NOMO-1 treated with dmso at 0.1 percent for 144 hours (cell line): ENCODE measurements around the gene GFOD1.

Source experiments
- DNase-seq: peaks from one replicate; lab custom pipeline; 2025; ENCODE audit not compliant: unreplicated experiment; lab: John Stamatoyannopoulos, UW

The GFOD1 gene

DNA sequence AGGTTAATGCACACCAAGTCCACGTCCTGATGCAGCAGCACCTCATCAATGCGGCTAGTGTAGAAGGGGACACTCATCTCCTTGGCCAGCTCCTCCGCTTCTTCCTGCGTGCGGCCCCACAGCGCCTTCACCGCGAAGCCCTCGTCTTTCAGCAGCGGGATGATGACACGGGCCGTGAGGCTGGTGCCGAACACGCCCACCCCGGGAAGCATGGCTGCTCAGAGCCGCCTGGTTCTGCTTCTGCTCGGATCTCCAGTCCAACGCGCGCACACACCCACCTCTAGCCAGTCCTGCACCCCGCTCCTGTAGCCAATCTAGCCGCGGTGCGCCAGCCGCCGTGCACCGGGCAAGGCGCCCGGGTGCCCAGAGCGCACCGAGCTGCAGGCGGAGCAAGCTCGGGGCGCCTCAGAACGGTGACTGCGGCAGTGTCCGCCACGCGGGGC lies 700 bp downstream of the GFOD1 start:
- peak; percentile 39 for DNase-seq

DNA sequence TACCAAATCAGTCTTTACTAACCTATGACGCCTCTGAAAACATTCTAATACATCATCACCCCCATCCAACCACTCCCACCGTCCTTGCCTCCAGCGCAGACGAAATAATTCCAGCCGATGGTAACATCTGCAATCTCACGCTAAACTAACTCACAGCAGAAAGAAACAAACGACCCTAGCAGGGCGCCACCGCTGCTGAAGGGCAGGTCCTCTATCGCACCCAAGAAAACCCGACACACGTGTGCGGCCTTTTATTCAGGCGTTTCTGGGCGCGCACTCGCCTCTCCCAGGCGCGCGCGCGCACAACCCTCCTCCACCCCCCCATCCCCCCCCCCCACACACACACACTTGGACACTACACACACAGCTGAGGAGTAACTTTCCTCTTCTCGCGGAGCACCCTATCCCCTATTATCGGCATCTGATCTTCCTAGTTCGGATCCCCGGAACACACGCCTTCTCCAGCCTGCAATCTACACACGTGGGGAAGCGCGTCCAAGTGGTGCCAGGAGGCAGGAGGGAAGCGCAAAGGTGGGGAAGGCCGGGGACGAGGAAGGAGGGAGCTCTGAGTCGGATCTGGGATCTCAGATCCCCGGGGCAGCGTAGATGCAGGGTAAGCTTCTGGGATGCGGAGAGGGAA lies 1.4 kb downstream of the GFOD1 start:
- no peak for DNase-seq

DNA sequence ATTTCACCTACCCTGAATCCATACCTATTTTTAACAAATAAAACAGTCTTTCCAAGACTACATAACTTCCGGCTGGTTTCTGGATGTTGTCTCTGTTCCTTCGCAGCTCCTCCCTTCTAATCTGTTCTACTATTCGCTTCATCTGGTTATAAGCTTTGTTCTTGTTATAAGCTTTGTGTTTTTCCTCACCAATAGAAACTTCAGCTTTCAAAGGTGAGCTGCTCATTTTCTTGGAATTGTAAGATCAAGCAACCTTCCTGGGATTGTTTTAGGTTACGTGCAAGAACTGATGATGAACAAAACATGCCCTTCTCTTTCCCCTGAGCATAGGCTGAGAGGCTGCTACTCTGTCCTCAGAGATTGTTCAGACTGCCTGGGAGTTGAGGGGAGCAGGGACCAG lies 2.1 kb downstream of the GFOD1 start:
- no peak for DNase-seq

DNA sequence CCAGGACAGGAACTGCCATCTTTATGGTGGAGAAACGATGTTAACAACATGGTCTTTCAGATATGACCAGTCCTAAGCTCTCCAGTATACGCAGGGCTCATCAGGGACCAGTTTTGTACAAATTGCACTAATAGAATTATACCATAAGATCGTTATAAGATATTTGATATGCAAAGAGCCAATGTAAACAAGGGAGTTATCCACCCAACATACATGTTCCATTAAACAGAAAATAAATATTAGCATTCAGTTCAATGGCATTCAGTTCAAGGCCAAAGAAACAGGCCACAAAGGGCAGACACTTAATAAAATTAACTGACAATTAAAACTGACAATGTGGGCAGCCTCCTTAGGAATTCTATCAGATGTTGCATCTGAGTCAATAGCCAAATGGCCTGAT lies 2.6 kb downstream of the GFOD1 start:
- no peak for DNase-seq

DNA sequence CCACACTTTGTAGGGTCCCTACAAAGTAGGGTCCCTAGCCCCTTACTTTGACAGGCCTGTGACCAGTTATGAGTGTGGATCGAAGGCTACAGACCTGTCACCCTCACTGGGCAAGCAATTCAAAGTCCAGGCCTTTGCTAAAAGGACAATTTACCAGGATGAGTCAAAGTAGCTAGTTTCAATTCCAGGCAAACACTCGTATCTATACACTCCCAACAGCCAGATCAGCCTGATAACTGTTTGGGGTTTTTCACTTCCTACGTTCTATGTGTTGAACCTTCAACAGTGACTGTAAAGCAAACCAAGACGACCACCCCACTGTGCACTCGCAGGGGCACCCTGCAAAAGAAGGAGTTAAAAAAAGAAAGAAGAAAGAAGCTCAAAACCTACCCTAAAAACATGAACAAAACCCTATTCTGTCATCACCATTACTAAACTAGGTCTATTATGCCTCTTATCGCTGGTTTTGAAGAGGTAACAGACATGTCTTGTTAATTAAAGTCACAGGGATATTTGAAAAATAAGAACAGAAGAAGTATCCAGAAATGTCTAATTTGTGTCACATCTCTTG lies 3.2 kb downstream of the GFOD1 start:
- no peak for DNase-seq

DNA sequence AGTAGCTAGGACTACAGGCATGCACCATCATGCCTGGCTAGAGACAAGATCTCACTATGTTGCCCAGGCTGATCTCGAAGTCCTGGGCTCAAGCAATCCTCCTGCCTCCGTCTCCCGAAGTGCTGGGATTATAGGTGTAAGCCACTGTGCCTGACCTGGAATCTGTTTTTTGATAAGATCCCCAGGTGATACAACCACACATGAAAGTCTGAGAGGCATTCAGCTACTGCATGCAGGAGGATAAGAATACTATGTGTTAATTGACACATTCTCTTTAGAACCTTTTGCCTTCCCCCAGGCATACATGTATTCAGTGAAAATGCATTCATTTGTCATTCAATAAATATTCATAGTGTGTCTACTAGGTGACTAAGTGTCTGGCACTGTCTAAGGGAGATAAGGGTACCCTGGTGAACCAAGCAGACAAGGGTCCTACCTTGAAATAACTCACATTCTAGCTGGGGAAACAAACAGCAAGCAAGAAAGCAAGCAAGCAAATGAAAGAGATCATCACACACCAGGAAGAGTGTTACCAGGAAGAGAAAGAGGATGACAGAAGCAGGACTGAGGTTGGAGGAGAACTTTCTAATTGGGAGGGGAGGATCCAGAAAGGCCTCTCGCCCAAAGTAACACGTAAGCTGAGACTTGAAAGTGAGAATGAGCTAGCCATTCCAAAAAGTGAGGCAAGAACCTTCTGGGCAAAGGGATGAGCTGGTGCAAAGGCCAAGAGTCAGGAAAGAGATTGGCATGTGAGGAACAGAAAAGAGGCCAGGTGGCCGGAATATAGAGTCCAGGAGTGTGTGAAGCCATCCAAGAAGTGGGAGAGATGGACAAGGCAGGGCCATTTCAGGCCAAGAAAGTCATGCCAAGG lies 6.5 kb downstream of the GFOD1 start:
- DNase-seq, result no peak

DNA sequence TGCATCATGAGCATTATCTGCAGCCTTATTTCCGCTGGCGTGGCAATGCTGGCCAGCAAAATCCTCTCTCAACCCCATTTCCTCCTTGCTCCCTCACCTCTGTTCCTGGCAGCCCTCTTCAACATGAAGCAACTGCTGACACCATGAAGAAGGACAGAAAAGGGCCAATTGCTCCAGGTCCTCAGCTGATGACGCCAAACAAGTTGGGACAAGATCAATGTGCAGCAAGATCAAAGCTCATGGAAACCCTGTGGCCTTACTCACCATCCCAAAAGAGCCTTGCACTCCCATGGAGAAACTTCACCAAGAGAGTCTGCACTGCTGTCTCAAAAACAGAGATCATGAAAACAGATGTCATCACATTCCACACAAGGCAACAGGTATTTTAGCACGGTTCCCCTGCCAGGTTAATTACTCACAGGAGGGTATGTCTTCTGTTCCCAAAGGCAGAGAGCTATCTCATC lies 7.4 kb downstream of the GFOD1 start:
- no peak for DNase-seq

DNA sequence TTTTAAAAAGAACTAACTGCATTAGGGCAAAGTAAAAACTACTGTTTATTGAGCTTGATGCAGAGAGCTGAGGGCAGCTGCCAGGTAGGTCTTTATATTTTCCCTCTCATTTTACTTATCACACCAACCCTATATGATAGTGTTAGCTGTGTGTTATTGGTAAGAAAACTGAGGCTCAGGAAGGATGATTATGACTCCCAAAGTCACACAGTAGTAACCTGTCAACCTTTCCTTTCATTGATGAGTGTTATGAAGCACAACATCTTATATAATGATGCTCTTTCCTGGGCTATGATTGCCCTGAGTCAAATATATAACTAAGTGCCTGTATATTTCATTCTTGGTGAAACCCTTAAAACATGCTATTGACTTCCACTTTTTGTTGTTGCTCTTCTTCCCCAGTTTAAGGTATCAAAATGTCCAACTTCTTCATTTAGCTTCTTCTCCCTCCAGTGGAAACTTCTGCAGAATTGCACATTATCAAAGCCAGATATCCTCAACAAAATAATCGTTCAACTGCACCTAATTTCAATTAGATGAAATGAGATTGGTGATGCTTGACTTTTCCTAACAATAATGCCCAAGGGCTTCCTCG lies 8.1 kb downstream of the GFOD1 start:
- no peak for DNase-seq

DNA sequence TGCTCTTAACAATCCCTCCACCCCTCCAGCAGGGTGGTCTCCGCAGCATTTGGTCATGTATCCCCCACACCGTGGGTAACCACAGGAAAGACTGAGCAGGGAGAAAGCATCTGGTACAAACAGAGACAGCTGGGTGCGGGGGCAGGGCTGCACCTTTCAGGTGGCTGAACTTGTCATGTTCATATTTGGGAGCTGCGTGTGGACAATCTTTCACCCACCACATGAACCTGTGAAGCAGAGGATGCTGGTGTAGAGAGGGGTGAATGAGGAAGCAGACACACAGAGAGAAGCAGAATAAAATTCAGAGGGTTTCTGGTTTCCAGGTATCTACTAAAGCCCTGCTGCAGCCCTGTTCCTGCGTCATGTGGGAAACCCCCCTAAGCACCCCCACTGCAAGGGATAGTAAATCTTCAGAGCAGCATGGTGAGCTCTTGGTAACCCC lies 8.9 kb downstream of the GFOD1 start:
- no peak for DNase-seq

DNA sequence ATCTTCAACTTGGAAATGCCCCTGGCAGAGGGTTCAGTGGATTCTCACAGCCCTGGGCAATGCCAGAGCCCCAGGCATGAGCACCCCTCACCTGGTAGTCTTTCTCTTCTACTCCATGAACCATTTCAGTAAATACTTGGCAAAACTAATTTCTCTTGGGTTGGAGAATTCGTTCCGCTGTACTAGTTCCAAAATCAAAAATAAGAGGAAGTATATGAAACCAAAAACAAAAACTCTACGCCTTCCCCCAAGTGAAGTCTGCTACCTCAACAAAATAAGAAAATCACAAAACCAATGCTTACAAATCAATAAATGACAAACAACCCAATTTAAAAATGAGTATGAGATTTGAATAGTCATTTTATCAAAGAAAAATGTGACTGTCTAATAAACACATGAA lies 12.6 kb downstream of the GFOD1 start:
- DNase-seq, result no peak

DNA sequence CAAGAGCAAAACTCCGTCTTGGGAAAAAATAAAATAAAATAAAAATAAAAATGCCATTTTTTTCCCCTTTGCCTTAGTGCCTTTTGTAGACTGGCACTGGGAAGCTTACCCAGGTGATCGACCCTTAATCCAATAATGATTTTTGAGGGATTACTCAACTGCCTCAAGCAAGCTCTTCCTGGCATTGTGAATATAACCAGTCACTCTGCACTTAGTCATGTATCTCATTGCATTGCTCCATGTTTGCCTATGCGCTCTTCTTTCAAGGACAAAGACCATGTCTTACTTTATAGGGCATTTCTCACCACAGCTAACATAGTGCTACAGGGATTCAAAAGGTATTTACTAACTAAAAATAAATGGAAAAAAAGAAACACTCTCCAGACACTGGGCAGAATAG lies 13.0 kb downstream of the GFOD1 start:
- no peak for DNase-seq

DNA sequence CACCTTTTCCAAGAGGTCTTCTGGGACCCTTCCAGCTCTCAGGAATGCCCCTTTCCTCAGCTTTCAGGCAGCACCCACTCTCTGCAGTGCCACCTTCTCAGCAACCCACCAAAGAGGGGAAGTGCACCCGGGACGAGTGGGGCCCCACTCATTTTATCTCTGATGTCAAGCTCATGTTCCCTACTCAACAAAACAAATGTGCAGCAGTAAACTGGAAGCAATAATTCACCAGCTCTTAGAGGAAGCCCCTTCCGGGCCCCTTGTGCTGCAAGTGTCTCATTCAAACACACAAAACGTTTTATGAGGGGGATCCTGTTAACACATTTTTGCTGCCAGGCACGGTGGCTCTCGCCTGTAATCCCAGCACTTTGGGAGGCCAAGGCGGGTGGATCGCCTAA lies 13.6 kb downstream of the GFOD1 start:
- DNase-seq, result no peak

DNA sequence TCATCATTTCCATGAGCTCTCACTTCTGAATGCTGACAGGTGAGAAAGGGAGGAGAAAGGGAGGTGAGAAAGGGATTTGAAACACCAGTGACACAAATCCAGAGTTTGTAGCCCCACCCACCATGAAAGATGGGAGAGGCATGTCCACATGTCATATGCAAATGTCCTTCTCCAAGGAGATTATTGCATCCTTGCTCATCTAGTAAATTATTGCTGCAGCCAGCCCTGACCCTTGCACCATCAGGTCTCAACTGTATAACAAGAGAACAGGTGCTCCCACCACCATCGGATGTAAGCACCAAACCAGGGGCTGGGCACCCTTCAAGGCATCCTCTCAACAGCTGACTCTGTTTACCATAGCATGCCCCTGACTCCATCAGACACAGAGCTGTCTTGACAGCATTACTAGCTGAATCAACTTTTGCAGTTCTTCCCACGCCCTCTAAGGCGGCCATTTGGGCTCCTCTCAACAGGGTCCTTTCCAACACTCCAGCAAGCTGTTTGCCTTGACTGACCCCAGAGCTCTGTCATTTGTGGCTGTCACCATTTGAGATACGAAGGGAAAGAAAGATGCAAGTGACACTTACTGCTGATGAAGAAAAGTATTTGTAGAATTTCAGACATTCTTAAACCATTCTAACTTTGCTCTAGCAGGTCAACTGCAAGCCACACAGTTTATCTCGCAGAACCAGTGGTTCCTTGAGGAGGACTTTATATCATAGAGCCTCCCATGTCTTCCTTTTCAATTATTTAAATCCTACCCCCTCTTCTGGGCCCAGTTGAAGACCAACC lies 14.2 kb downstream of the GFOD1 start:
- DNase-seq, result no peak

DNA sequence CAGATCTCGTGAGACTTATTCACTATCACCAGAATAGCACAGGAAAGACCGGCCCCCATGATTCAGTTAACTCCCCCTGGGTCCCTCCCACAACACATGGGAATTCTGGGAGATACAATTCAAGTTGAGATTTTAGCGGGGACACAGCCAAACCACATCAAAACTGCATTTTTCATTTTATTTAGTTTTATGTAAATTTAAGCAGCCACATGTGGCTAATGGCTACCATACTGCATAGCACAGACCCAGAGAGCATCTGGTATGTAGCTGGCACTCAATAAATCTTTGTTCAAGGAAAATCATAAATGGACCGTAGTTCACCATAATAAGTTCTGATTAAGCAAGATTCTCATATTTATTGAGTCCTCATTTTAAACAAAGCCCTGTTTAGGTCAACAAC lies 15.3 kb downstream of the GFOD1 start:
- no peak for DNase-seq

DNA sequence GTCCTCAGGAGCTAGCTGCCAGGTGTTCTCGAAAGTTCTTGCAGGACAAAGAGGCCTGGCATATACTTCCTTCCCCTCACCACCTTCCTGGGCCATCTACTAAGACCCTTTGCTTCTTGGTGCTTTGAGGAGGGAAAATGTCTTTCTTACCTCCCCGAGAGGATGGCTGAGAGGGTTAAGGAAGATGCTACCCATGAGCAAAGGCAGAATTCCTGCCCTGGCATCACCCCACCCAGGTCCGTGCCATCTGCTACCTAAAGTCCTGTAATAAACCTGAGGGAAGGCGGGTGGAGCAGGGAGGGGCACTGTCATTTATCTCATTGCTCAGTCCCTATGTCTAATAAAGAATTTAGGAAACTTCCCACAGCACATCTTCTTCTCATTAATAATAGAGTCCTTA lies 16.2 kb downstream of the GFOD1 start:
- DNase-seq, result no peak

DNA sequence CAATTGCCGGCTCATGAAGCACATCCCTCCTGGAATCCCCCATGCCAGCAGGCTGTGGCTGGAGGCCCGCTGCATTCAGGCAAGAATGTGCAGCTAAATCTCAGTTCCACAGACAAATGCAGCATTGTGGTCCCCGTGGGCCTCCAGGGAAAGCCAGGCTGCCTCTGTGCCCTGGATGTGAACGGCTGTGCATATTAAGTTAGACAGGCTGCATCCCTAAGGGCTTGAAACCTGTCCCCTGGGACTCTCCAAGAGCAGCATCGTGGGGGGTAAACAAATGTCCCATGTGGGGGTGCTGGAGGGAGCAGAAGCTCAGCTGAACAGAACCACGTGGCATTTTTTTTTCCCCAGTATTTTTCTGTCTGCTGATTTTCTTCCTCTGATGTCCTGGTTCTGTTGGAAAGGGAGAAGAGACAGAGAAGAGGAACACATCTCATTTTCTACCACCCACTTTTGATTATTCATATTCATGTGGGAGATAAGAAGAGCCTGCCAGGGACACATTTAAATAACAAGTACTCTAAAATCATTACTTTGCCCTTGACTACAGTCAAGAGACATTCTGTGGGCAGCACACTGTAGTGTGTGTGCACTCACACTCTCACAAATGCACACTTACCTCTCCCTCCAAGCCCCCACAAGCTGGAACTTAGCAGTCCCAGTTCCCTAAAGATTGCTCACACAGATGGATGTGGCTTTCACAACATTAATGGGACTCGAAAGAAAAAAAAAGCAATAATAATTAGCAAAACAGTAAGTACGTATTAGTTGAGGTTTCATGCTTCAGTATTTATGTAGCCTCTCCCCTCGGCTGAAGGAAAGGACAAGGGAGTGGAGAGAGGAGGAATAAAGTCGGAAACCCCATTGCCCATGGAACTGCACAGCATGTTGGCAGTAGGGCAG lies 16.9 kb downstream of the GFOD1 start:
- DNase-seq, result no peak

DNA sequence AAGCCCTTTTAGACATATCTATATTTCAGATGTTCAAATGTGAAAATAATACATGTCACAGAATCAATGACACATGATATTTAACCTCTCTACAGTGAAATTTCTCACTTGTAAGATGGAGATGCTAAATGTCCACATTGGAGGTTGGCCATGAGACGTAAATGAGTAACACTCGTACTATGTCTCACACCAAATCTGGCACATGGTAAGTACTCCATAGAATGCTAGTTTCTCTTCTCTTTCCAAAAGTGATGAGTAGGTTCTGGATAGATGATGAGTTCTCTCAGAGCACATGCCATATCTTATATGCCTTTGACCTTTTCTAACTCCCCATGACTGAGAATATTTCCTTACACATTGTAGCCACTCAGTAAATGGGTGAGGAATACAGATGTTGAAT lies 17.7 kb downstream of the GFOD1 start:
- no peak for DNase-seq

DNA sequence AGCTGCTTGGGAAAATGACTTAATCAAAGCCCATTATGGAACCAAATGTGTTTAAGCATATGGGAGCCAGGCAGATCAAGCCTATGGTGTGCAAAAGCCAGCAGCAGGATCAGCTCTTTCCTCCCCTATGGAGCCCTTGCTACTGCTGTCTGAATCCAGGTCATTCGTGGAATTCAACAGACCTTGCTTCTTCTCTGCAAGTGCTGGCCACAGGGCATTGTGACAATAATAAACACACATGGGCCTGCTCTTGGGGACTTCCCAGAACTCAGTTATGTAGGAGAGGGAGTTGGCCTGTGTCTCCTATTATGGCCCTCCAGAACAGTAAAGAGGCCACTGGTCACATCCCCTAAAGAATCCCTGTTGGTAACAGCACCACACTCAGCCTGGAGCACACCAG lies 18.6 kb downstream of the GFOD1 start:
- DNase-seq, result no peak

DNA sequence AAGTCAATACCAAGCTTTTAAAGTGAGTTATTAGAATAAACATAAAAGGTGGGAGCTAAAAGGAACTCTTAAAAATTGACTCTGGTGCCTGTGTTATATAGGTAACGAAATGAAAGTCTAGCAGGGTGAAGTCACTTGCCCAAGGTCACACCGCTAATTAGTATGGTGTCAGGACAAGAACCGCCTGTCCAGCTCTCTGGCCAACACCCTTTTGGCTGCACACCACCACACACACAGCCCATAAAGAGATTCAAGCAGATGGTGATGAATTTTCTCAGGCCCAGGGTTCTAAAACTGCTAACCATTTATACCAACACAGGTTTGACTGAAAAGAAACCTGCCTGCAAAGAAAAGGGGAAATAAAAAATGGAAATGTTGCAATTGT lies 20.2 kb downstream of the GFOD1 start:
- no peak for DNase-seq
